ENCODE measurements around the gene PRM2. TPM values are rescaled to one million over a fixed set of nuclear protein-coding genes. Genes with fewer than 3 reads are reported as not detected.

PRM2 gene
- total RNA-seq, 1 donor: not detected

DNA sequence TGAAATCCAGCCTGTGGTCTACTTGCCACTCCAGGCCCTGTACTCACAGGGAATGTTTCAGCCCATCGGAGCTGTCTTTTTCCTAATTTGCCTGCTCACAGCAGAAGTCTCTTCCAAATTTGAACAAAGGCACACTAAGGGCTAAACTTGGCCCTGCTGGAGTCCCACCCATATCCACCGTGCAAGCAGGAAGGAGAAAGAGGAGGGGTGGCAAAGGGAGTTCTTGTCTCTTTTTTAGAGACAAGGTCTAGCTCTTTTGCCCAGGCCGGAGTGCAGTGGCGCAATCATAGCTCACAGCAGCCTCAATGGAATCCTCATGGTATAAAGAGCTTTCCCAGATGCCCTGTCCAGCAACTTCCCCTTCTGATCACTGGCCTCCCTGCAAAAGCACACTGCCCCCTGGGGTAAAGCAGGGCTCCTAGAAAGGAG, 7.6 kb upstream of the PRM2 start:
- TF ChIP-seq, protein P1, sequence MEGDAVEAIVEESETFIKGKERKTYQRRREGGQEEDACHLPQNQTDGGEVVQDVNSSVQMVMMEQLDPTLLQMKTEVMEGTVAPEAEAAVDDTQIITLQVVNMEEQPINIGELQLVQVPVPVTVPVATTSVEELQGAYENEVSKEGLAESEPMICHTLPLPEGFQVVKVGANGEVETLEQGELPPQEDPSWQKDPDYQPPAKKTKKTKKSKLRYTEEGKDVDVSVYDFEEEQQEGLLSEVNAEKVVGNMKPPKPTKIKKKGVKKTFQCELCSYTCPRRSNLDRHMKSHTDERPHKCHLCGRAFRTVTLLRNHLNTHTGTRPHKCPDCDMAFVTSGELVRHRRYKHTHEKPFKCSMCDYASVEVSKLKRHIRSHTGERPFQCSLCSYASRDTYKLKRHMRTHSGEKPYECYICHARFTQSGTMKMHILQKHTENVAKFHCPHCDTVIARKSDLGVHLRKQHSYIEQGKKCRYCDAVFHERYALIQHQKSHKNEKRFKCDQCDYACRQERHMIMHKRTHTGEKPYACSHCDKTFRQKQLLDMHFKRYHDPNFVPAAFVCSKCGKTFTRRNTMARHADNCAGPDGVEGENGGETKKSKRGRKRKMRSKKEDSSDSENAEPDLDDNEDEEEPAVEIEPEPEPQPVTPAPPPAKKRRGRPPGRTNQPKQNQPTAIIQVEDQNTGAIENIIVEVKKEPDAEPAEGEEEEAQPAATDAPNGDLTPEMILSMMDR (IDR thresholded peaks at IDR 0.05; ENCODE audit: insufficient read depth, low read length): no peak
- no peak for DNase-seq (ENCODE audit: low read depth)
- H3K4me3 ChIP-seq (ENCODE audit: low read depth, low read length): no peak overlapping the region

DNA sequence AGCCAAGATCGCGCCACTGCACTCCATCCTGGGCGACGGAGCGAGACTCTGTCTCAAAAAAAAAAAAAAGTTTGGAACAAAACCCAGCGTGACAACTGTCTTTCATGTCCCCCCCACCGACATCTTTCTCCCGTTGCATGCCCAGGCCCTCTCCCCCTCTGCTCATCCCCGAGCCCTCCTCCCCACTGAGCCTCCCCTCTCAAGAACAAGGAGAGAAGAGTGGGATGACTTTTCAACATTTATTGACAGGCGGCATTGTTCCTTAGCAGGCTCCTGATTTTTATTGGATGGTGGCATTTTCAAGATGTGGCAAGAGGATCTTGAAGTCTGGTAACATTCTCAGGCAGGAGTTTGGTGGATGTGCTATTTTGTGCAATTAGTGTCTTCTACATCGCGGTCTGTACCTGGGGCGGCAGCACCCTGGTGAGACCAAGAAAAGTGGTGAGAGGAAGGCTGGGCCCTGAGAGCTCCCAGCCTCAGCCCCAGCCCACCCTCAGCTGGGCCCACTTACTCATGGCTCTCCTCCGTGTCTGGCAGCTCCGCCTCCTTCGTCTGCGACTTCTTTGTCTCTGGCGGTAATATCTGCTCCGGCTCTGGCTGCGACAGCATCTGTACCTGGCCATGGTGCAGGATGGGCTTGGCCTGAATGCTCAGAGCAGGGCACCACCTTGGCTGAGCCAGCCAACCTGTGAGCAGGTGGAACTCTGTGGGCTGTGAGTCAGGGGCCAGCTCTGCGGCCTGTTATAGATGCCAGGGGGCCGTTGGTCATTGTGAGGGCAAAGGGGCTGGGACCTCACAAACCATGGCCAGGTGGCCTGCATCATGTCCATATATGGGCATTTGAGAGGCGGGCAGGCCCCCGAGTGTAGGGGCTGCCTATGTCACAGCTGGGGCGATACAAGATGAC, 4.6 kb upstream of the PRM2 start, which contains the start of gene PRM1:
Gene PRM1, minus strand, starts transcription at position 715 of the 907 bp plus-strand sequence. Its CDS starts 92 bp downstream, at position 623.
- TF ChIP-seq, protein P1 (IDR thresholded peaks at IDR 0.05; ENCODE audit: insufficient read depth, low read length): no peak
- no peak within 1 kb of the TSS for H3K4me3 ChIP-seq (ENCODE audit: low read depth, low read length)
- DNase-seq (ENCODE audit: low read depth): no peak

DNA sequence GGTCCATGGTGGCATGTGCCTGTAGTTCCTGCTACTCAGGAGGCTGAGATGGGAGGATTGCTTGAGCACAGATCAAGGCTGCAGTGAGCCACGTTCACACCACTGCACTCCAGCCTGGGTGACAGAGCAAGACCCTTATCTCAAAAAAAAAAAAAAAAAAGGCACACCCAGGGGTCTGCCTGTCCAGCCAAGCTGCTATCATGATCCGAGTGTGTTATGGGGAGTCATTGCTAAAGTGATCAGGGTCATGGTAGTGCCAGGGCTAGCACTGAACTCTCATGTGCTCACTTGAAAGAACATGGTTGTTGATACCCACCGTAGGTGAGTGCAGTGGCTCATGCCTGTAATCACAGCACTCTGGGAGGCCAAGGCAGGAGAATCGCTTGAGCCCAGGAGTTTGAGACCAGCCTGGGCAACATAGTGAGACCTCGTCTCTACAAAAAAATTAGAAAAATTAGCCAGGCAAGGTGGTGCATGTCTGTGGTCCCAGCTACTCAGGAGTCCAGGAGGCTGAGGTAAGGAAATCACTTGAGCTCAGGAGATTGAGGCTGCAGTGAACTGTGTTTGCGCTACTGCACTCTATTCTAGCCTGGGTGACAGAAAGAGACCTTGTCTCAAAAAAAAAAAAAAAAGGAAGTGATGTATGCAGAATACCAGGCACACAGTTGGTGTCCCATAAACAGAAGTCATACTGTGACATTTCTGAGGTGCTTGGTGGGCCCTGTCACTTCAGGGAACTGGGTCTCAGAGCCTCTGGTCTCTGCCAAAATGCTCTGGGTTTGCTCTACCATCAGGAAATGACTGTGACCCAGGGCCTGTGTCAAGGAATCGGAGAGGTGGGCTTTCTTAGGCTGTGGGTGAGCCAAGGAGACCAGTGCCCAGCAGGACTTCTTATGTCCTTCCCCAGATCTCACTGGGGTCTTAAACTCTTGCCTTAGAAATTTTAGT, 2.7 kb upstream of the PRM2 start:
- DNase-seq (ENCODE audit: low read depth): no peak
- H3K4me3 ChIP-seq (ENCODE audit: low read depth, low read length): no peak overlapping the region
- TF ChIP-seq, protein P1 (IDR thresholded peaks at IDR 0.05; ENCODE audit: insufficient read depth, low read length): no peak

DNA sequence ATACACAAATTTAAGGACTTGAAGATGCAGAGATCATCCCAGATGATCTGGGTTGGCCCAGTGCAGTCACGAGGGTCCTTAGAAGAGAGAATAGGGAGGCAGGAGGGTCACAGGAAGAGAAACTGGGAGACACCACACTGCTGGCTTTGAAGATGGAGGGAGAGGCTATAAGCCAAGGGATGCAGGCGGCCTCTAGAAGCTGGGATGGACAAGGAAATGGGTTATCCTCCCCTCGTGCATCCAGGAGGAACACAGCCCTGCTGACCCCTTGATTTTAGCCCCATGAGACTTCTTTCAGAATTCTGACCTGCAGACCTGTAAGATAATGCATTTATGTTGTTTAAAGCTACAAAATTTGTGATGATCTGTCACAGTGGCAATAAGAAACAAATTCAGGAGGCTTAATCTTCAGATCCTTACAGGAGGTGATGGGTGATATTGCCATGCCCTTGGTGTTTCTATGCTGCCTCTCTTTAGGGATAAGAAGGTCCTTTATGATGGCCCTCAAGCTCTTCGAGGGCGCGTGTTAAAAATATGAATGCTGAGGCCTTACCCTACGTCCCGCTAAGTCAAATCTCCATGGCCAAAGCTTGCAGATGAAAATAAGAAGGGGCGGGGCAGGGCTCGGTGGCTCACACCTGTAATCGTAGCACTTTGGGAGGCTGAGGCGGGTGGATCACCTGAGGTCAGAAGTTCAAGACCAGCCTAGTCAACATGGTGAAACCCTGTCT, 1.5 kb upstream of the PRM2 start:
- DNase-seq (ENCODE audit: low read depth): no peak
- no peak overlapping the region for H3K4me3 ChIP-seq (ENCODE audit: low read depth, low read length)
- TF ChIP-seq, protein P1 (IDR thresholded peaks at IDR 0.05; ENCODE audit: insufficient read depth, low read length): no peak

DNA sequence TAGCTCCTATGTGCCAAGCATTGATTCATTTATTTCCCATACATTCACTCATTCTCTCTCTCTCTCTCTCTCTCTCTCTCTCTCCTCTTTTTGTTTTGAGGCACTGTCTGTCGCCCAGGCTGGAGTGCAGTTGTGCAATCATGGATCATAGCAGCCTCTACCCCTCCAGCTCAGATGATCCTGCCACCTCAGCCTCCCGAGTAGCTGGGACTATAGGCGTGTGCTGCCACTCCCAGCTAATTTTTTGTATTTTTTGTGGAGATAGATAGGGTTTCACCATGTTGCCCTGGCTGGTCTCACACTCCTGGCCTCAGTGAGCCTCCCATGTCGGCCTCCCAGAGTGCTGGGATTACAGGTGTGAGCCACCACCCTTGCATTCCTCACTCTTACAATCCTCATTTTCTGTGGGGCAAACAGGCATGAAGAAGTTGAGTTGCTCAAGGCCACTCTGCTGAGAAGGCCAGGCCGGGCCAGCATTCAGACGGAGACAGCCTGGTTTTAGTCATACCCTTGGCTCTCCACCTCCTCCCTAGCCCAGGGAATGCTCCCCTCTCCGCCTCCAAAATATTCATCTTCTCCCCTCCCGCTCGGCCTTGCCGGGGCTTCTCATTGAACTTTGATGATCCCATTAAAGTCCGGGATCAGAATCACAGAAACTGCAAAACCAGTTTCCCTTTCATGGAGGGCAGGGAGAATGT, 765 bp upstream of the PRM2 start:
- DNase-seq (ENCODE audit: low read depth): no peak
- TF ChIP-seq, protein P1 (IDR thresholded peaks at IDR 0.05; ENCODE audit: insufficient read depth, low read length): no peak
- no peak overlapping the region for H3K4me3 ChIP-seq (ENCODE audit: low read depth, low read length)
